ENCODE results near the gene CAVIN1. TPM values are rescaled to one million over a fixed set of nuclear protein-coding genes. Genes with fewer than 3 reads are reported as not detected.

The CAVIN1 gene
- total and polyA plus RNA-seq, 2 donors (not counting 3 experiments of a cell fraction or from before 2014, with no cell fraction given): 303 to 663 TPM

- H3K27ac ChIP-seq (ENCODE audit: insufficient read depth, low read depth, low read length): peak overlapping the region; percentile 14
- ChIA-PET POLR2A (interaction anchor here (0.9 to 2.5 kb wide), 3 partner anchors 15 to 69 kb away, joined by 3 to 7 read pairs (median 4); partner anchors contain the start of genes CAVIN1 and STAT3), CTCF (interaction anchor here (0.6 to 2.0 kb wide), 8 partner anchors 16 to 61 kb away, joined by 3 to 13 read pairs (median 6); partner anchors contain the start of gene CAVIN1)
- H3K9me3 ChIP-seq (replicated peaks; ENCODE audit: control insufficient read depth, insufficient read depth, low read length): no peaks in the 10 kb centered on the region
- H3K27me3 ChIP-seq (ENCODE audit: control insufficient read depth in 2 of 2, insufficient read depth in 2 of 2, low read length in 2 of 2): no peaks in the 10 kb centered on the region
- H3K79me2 ChIP-seq (ENCODE audit: control insufficient read depth, insufficient read depth, low read length): peaks cover 8% of the 10 kb centered on the region
- peak overlapping the region; percentile 65 for H2AFZ ChIP-seq (ENCODE audit: low read depth, low read length)
- H3K9me1 ChIP-seq (replicated peaks; ENCODE audit: control insufficient read depth, extremely low read depth, insufficient read depth, low read length): no peaks in the 10 kb centered on the region
- BruUV-seq (replicated peaks): TSS peak; percentile 5
- H3K4me1 ChIP-seq (ENCODE audit: control insufficient read depth, extremely low read depth, insufficient read depth, low read length): peaks cover 37% of the 10 kb centered on the region
- dilution Hi-C loops (cut with MboI; ENCODE audit: extremely low pct_ligation_motif_present, low sequenced_read_pairs) (no loop called here), intact Hi-C loops (cut with micrococcal nuclease) (loop anchor here (5.0 kb wide), 1 partner anchor 50 kb away; no protein-coding TSS in a partner anchor)
- H3K4me3 ChIP-seq (replicated peaks in 1 of 3; ENCODE audit: insufficient read depth in 1 of 3, low read depth in 1 of 3, low read length in 3 of 3): no peak overlapping the region
- peaks cover 2% of the 10 kb centered on the region for H4K20me1 ChIP-seq (replicated peaks; ENCODE audit: control insufficient read depth, extremely low read depth, insufficient read depth, low read length)
- DNase-seq (ENCODE audit: low read depth, low spot score): peak; percentile 56
- TF ChIP-seq EZH2 (IDR thresholded peaks at IDR 0.05; ENCODE audit: borderline replicate concordance, low read depth, low read length, severe bottlenecking): no peak
- no peak for TF ChIP-seq FOS (IDR thresholded peaks at IDR 0.05; ENCODE audit: borderline replicate concordance, insufficient read depth, low read length)
- TF ChIP-seq POLR2AphosphoS5 (IDR thresholded peaks at IDR 0.05; ENCODE audit: insufficient read depth, low read depth, low read length): no peak
- TF ChIP-seq, protein P1, sequence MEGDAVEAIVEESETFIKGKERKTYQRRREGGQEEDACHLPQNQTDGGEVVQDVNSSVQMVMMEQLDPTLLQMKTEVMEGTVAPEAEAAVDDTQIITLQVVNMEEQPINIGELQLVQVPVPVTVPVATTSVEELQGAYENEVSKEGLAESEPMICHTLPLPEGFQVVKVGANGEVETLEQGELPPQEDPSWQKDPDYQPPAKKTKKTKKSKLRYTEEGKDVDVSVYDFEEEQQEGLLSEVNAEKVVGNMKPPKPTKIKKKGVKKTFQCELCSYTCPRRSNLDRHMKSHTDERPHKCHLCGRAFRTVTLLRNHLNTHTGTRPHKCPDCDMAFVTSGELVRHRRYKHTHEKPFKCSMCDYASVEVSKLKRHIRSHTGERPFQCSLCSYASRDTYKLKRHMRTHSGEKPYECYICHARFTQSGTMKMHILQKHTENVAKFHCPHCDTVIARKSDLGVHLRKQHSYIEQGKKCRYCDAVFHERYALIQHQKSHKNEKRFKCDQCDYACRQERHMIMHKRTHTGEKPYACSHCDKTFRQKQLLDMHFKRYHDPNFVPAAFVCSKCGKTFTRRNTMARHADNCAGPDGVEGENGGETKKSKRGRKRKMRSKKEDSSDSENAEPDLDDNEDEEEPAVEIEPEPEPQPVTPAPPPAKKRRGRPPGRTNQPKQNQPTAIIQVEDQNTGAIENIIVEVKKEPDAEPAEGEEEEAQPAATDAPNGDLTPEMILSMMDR (IDR thresholded peaks at IDR 0.05; ENCODE audit: extremely low read depth in 1 of 2, insufficient read depth in 1 of 2, low read depth in 1 of 2, low read length in 2 of 2): no peak
- TF ChIP-seq GATA2 (IDR thresholded peaks at IDR 0.05; ENCODE audit: insufficient read depth, insufficient read length, low read depth, low read length): no peak
- TF ChIP-seq MYC (IDR thresholded peaks at IDR 0.05; ENCODE audit: low read depth, low read length): no peak
- TF ChIP-seq, protein P2, sequence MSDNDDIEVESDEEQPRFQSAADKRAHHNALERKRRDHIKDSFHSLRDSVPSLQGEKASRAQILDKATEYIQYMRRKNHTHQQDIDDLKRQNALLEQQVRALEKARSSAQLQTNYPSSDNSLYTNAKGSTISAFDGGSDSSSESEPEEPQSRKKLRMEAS (IDR thresholded peaks at IDR 0.05; ENCODE audit: insufficient read depth, insufficient read length): no peak
- TF ChIP-seq POLR2A (IDR thresholded peaks at IDR 0.05; ENCODE audit: low read depth, low read length): no peak
- no peak for TF ChIP-seq JUN (IDR thresholded peaks at IDR 0.05; ENCODE audit: borderline replicate concordance, insufficient read depth, insufficient read length, low read depth)
- H3K36me3 ChIP-seq (ENCODE audit: control insufficient read depth in 2 of 2, extremely low read depth in 1 of 2, insufficient read depth in 2 of 2, low read length in 2 of 2): peaks cover 0 to 2% of the 10 kb centered on the region in 2 experiments
- peak overlapping the region; percentile 6 for H3K9ac ChIP-seq (replicated peaks; ENCODE audit: extremely low read depth, insufficient read depth, low read length)
- peak; percentile 4 for FAIRE-seq
- peak overlapping the region; percentile 75 for H3K4me2 ChIP-seq (ENCODE audit: insufficient read depth, low read length)
Observed at GRCh38 chr17:42457107-42457792, 34.2 kb upstream of the CAVIN1 start.

Measured in endothelial cell of umbilical vein (primary cell).